NCI-H2196 treated with DMSO at 0.1 percent for 48 hours (cell line): Measurements from ENCODE around the gene DENND2C.

Source experiments
- DNase-seq: peaks from one replicate; lab custom pipeline; 2025; ENCODE audit not compliant: unreplicated experiment; lab: John Stamatoyannopoulos, UW

DENND2C gene

DNA sequence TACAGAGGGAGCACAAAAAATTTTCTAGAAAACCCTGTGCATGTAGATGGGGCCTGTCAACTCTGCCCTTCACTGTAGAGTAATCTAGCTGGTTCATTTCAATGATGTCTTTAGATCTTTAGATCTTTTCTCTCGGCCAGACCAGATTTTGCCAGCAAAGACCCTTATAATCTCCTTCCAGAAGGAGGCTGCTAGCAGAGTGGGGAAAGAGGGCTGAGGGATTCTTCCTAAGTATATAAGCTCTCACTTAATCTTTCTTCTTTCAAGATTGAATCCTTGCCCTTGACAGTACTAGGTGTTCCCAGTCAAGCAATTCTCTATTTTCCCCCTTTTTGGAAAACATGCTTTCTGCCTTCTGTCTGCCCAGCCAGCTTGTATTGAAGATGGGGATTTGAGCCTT is 122.8 kb downstream of the DENND2C start:
- no peak for DNase-seq

DNA sequence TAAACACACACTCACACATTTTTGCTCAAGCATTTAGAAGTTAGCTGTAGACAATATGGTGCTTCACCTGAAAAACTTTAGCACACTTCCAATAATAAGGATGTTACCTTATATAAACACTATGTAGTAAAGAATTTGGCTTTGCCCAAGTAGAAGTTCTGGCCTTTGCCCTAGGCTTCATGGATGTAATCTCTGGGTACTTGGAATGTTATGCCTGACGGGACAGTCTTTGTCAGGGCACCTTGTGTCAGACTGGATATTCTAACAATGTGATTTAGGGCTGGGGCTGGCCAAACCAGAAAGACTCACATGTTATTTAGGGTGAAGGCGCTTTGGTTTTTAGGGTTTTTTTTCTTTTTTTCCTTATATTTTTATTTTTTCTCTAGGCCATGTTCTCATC is 124.1 kb downstream of the DENND2C start:
- DNase-seq = no peak

DNA sequence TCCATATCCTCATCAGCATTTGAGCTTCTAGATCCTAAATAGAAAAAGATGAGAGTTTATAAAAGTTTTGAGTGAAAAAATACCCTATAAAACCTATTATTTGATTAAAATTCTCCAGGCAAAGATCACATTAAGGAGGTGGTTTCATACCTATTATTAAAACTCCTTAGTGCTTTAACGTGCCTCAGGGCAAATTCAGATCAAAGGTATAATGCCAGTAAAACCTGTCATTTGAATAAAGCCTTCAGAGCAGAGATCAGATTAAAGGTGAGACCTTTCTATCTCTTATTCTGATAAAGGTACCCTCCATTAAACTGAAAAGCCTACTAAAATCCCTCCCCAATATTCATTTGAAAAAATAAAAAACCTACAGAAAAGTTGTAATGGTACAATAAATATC is 124.5 kb downstream of the DENND2C start:
- DNase-seq = no peak

DNA sequence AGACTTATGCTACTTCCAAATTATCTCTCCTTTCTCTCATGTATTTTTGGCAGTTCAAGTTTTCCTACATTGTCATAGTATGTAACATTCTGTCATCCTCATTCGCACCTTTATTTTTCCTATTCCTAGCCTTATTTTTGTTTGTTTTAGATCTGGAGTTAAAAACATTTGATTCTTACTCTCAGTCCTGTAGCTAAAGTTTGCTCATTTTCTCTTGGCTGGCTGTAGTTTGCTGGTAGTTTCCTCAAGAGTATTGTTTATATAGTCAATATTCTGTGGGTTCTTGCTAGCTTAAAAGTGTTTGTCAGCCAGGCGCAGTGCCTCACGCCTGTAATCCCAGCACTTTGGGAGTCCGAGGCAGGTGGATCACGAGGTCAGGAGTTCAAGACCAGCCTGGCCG is 129.0 kb downstream of the DENND2C start:
- DNase-seq = no peak

DNA sequence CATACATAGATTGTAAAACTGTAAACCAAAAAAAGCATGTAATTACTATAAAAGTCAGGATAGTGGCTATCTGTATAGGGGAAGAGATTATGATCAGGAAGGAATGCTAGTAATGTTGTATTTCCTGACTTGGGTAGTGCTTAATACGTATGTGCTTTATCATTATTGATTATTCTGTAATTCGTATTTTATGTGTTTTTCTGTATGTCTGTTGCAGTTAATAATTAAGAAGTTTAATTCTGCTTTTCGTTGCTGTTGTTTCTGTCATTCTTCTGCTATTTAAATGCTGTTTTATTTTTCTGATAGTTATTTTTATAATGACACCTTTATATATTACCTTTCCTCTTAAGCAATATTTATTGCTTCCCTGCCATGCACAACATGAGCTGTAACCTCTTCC is 129.6 kb downstream of the DENND2C start:
- no peak for DNase-seq

DNA sequence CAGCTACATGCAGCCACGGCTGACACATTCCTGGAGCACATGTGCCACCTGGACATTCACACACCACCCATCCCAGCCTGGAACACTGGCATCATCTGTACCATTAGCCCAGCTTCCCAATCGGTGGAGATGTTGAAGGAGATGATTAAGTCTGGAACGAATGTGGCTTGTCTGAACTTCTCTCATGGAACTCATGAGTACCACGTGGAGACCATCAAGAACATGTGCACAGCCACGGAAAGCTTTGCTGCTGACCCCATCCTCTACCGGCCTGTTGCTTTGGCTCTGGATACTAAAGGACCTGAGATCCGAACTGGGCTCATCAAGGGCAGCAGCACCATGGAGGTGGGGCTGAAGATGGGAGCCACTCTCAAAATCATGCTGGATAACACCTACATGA is 133.8 kb downstream of the DENND2C start:
- DNase-seq = no peak

DNA sequence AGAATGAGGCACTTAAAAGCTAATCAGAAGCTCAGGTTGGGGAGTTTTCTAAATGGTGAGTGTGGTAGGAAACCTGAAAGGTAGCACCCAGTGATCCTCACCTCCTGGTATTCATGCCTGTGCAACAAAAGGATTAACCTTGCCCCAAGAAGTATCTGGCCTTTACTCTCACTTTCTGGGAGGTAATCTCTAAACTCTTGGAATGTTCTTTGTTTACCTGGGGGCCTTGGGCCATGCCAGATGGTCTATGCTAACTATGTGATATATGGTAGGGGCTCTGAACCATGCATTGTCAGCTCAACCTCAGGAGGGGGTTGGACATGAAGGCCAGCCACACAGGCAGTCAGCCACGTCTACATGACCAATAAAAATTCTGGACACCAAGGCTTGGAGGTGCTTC is 134.4 kb downstream of the DENND2C start:
- DNase-seq = no peak
